Trophoblast cell (in vitro differentiated cells and primary cell): ENCODE results near the gene CLEC4E.
"Not testable (repeated sequence)": the region's sequence is repeated elsewhere in the genome, so short reads cannot be mapped to it uniquely, and the experiment has no call there.

ENCODE experiments used
- DNase-seq, 2 donors: peaks; one replicate each; pipeline ENCODE4 v3.0.0-alpha.2; 2016
- H2AFZ ChIP-seq: 2 replicates; pipeline ENCODE4 v1.6.1; 2013; ENCODE audit warnings: low read length, moderate library complexity, mild to moderate bottlenecking; ENCODE audit not compliant: insufficient read depth, poor library complexity
- H2AK5ac ChIP-seq: 2 replicates; pipeline ENCODE4 v1.6.1; 2013; ENCODE audit warnings: mild to moderate bottlenecking, low read length
- H2BK120ac ChIP-seq: 2 replicates; pipeline ENCODE4 v1.6.1; 2013; ENCODE audit warnings: low read length, mild to moderate bottlenecking, moderate library complexity; ENCODE audit not compliant: insufficient read depth, poor library complexity
- H2BK12ac ChIP-seq: 2 replicates; pipeline ENCODE4 v1.6.1; 2013; ENCODE audit warnings: mild to moderate bottlenecking, low read length, moderate library complexity
- H2BK5ac ChIP-seq: 2 replicates; pipeline ENCODE4 v1.6.1; 2013; ENCODE audit warnings: low read length, low read depth, moderate library complexity, mild to moderate bottlenecking; ENCODE audit not compliant: poor library complexity
- H3K14ac ChIP-seq: 2 replicates; pipeline ENCODE4 v1.6.1; 2013; ENCODE audit warnings: mild to moderate bottlenecking, low read length
- H3K18ac ChIP-seq: 2 replicates; pipeline ENCODE4 v1.6.1; 2013; ENCODE audit warnings: mild to moderate bottlenecking, low read length
- H3K23ac ChIP-seq: 2 replicates; pipeline ENCODE4 v1.6.1; 2013; ENCODE audit warnings: low read length
- H3K27ac ChIP-seq: 2 replicates; pipeline ENCODE4 v1.5.1; 2013; ENCODE audit warnings: low read depth, mild to moderate bottlenecking, inconsistent platforms, low read length, moderate library complexity
- H3K27me3 ChIP-seq: 2 replicates; pipeline ENCODE4 v1.6.1; 2013; ENCODE audit warnings: inconsistent platforms, mild to moderate bottlenecking, low read length, moderate library complexity; ENCODE audit not compliant: insufficient read depth
- H3K36me3 ChIP-seq, 2 experiments: 1 replicate in 1 of 2; 2 replicates in 1 of 2; pipeline ENCODE4 v1.6.1; 2013; ENCODE audit warnings: low read length in 2 of 2, mild to moderate bottlenecking in 2 of 2, moderate library complexity in 1 of 2; ENCODE audit not compliant: insufficient read depth in 2 of 2, control insufficient read depth in 1 of 2
- H3K4ac ChIP-seq: 2 replicates; pipeline ENCODE4 v1.6.1; 2013; ENCODE audit warnings: low read depth, mild to moderate bottlenecking, low read length, moderate library complexity
- H3K4me1 ChIP-seq, 2 experiments: 1 replicate in 1 of 2; 2 replicates in 1 of 2; pipeline ENCODE4 v1.6.1; 2013; ENCODE audit warnings: low read length in 2 of 2, mild to moderate bottlenecking in 2 of 2, moderate library complexity in 1 of 2; ENCODE audit not compliant: insufficient read depth in 2 of 2, control insufficient read depth in 1 of 2
- H3K4me2 ChIP-seq: 2 replicates; pipeline ENCODE4 v1.6.1; 2013; ENCODE audit warnings: inconsistent platforms, mild to moderate bottlenecking, low read length, moderate library complexity
- H3K4me3 ChIP-seq: 2 replicates; pipeline ENCODE4 v1.5.1; 2013; ENCODE audit warnings: mild to moderate bottlenecking, low read depth, low read length, inconsistent platforms
- H3K79me1 ChIP-seq: one replicate; pipeline ENCODE4 v1.6.1; 2013; ENCODE audit warnings: low read length
- H3K79me2 ChIP-seq: 2 replicates; pipeline ENCODE4 v1.6.1; 2013; ENCODE audit warnings: low read length, mild to moderate bottlenecking; ENCODE audit not compliant: control insufficient read depth, insufficient read depth, poor library complexity
- H3K9ac ChIP-seq: 2 replicates; pipeline ENCODE4 v1.6.1; 2013; ENCODE audit warnings: mild to moderate bottlenecking, low read length
- H3K9me3 ChIP-seq: 2 replicates; pipeline ENCODE4 v1.6.1; 2013; ENCODE audit warnings: low read depth, mild to moderate bottlenecking, control low read depth, inconsistent platforms, low read length; ENCODE audit not compliant: insufficient read depth
- H4K12ac ChIP-seq: 2 replicates; pipeline ENCODE4 v1.6.1; 2013; ENCODE audit warnings: low read depth, mild to moderate bottlenecking, low read length, moderate library complexity
- H4K8ac ChIP-seq: 2 replicates; pipeline ENCODE4 v1.6.1; 2013; ENCODE audit warnings: low read depth, mild to moderate bottlenecking, low read length, moderate library complexity
- H4K91ac ChIP-seq: one replicate; pipeline ENCODE4 v1.6.1; 2013; ENCODE audit warnings: low read depth, mild to moderate bottlenecking, low read length, moderate library complexity
- WGBS: extraction: QIAGEN DNeasy Blood & Tissue Kit; methylation state at CpG from one replicate; pipeline ENCODE4 v1.1.7; 2013; ENCODE audit warnings: missing lambda C conversion rate; ENCODE audit not compliant: insufficient read length, insufficient coverage; ENCODE audit errors: extremely low coverage; 5-methylcytosine and 5-hydroxymethylcytosine counted together

Gene CLEC4E

DNA sequence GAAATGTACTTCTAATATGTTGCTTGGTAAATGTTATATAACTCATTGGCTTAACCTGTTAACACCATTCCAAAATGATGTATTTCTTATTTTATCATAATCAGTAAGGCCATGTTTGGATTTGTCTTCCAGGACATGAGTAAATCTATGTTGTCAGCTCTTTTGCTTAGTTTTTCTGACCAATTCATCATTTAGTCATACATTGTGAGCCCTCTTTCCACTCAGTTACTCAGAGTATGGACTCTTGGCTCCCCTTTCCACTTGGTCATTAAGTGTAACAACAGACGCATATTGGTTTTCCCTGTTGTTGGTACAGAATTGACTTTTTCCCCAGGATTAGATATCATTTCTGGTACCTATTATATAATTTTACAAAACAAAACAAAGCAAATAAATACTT lies 36.4 kb downstream of the CLEC4E start:
- WGBS, result no CpG with 5 or more reads among the region's 1 CpG
- Histone ChIP-seq H3K9me3 (no peaks in the 10 kb centered on the region), H3K18ac (no peak overlapping the region), H2BK5ac (no peak overlapping the region), H4K8ac (no peak overlapping the region), H3K4ac (no peak overlapping the region), H4K12ac (no peak overlapping the region), H2BK12ac (no peak overlapping the region), H3K79me2 (no peaks in the 10 kb centered on the region), H2AK5ac (no peak overlapping the region), H4K91ac (no peak overlapping the region), H2BK120ac (no peak overlapping the region), H3K14ac (no peak overlapping the region), H3K4me3 (no peak overlapping the region), H2AFZ (no peak overlapping the region), H3K23ac (no peak overlapping the region), H3K79me1 (no peaks in the 10 kb centered on the region), H3K27me3 (no peaks in the 10 kb centered on the region), H3K4me1 (no peaks in the 10 kb centered on the region), H3K27ac (no peak overlapping the region), H3K4me2 (no peak overlapping the region), H3K9ac (no peak overlapping the region), H3K36me3 (no peaks in the 10 kb centered on the region)
- no peak for DNase-seq

GRCh38 chr12:8501720-8502119 lies 39.0 kb downstream of the CLEC4E start:
- DNase-seq, result no peak
- H2BK5ac ChIP-seq, result no peak overlapping the region
- 100% methylated on average over 2 of the region's 3 CpGs for WGBS

GRCh38 chr12:8499616-8500015 lies 41.1 kb downstream of the CLEC4E start:
- H3K4me3 ChIP-seq, result no peak overlapping the region
- H2AK5ac ChIP-seq, result no peak overlapping the region
- WGBS, result no CpG with 5 or more reads among the region's 4 CpGs

More at GRCh38 chr12:8501720-8502119, 39.0 kb downstream of the CLEC4E start:
- Histone ChIP-seq H3K14ac (no peak overlapping the region), H3K4me1 (no peaks in the 10 kb centered on the region), H3K27me3 (no peaks in the 10 kb centered on the region), H4K8ac (no peak overlapping the region), H3K27ac (no peak overlapping the region), H3K23ac (no peak overlapping the region), H3K36me3 (no peaks in the 10 kb centered on the region), H3K4me2 (no peak overlapping the region), H2AK5ac (no peak overlapping the region), H4K12ac (no peak overlapping the region), H3K79me1 (no peaks in the 10 kb centered on the region), H3K79me2 (no peaks in the 10 kb centered on the region), H2AFZ (no peak overlapping the region), H2BK12ac (no peak overlapping the region), H3K4me3 (no peak overlapping the region), H3K9ac (no peak overlapping the region), H3K4ac (no peak overlapping the region), H2BK120ac (no peak overlapping the region), H3K9me3 (no peaks in the 10 kb centered on the region), H4K91ac (no peak overlapping the region), H3K18ac (no peak overlapping the region)

GRCh38 chr12:8496074-8496473 lies 44.6 kb downstream of the CLEC4E start:
- H4K8ac ChIP-seq, H2AK5ac ChIP-seq, H2BK12ac ChIP-seq, H3K18ac ChIP-seq, H3K27ac ChIP-seq, H3K27me3 ChIP-seq, H3K36me3 ChIP-seq, H3K4me3 ChIP-seq, H3K79me1 ChIP-seq, H3K9me3 ChIP-seq, H4K91ac ChIP-seq, H3K9ac ChIP-seq, H3K14ac ChIP-seq, H2AFZ ChIP-seq, H3K79me2 ChIP-seq, H2BK5ac ChIP-seq, H3K4me1 ChIP-seq, H3K4me2 ChIP-seq, H2BK120ac ChIP-seq, DNase-seq, H3K23ac ChIP-seq, H3K4ac ChIP-seq, H4K12ac ChIP-seq: not testable (repeated sequence)
- no CpG with 5 or more reads among the region's 7 CpGs for WGBS

More at GRCh38 chr12:8499616-8500015, 41.1 kb downstream of the CLEC4E start:
- Histone ChIP-seq H3K4me2 (no peak overlapping the region), H4K12ac (no peak overlapping the region), H3K9ac (no peak overlapping the region), H3K14ac (no peak overlapping the region), H3K27me3 (no peaks in the 10 kb centered on the region), H3K9me3 (peaks cover 2% of the 10 kb centered on the region), H3K36me3 (no peaks in the 10 kb centered on the region), H2BK120ac (no peak overlapping the region), H3K79me2 (no peaks in the 10 kb centered on the region), H3K18ac (no peak overlapping the region), H4K91ac (no peak overlapping the region), H2BK5ac (no peak overlapping the region), H3K27ac (no peak overlapping the region), H3K4ac (no peak overlapping the region), H3K4me1 (no peaks in the 10 kb centered on the region), H3K79me1 (no peaks in the 10 kb centered on the region), H2AFZ (no peak overlapping the region), H3K23ac (no peak overlapping the region), H2BK12ac (no peak overlapping the region), H4K8ac (no peak overlapping the region)
- DNase-seq, result no peak
